IMR-90 (cell line): ENCODE results near the gene PRKAG2. TPM values are rescaled to one million over a fixed set of nuclear protein-coding genes. Genes with fewer than 3 reads are reported as not detected.

Experiments used
- ATAC-seq: fragments of 200-7000 bp; cut with Tn5 transposase; 2 replicates; pipeline ENCODE4 v1.9.1; 2020; ENCODE audit warnings: low read depth, mild to moderate bottlenecking, moderate library complexity
- BruUV-seq: library from RNA; stranded (reverse); fragments of 400-500 nt; replicated peaks from 2 replicates; lab custom pipeline; 2021; lab: Mats Ljungman, UMichigan
- CTCF ChIA-PET: fragments of 300-600 bp; formaldehyde crosslinking; extraction: SDS; loops from one replicate; lab custom pipeline; 2021; ENCODE audit warnings: antibody characterized with exemption; lab: Yijun Ruan, JAX
- POLR2A ChIA-PET: fragments of 300-600 bp; sonication (Branson Sonifier 250); formaldehyde crosslinking; loops from one replicate; lab custom pipeline; 2022; ENCODE audit warnings: antibody characterized with exemption; ENCODE audit not compliant: unreplicated experiment; lab: Charles Lee
- DNase-seq: peaks from one replicate; pipeline ENCODE4 v3.0.0; 2013
- H2AFZ ChIP-seq: replicated peaks from 2 replicates; pipeline ENCODE3; 2013; ENCODE audit warnings: low read length, mild to moderate bottlenecking; ENCODE audit not compliant: poor library complexity
- H2AK5ac ChIP-seq: 2 replicates; pipeline ENCODE4 v1.6.1; 2013; ENCODE audit warnings: low read depth, low read length, inconsistent platforms
- H2AK9ac ChIP-seq: replicated peaks from 2 replicates; pipeline ENCODE3; 2013; ENCODE audit warnings: mild to moderate bottlenecking, low read depth, low read length, moderate library complexity; ENCODE audit not compliant: poor library complexity
- H2BK120ac ChIP-seq: 2 replicates; pipeline ENCODE4 v1.6.1; 2013; ENCODE audit warnings: low read depth, low read length, inconsistent platforms
- H2BK15ac ChIP-seq: 3 replicates; pipeline ENCODE4 v1.6.1; 2013; ENCODE audit warnings: low read depth, low read length, inconsistent platforms
- H2BK20ac ChIP-seq: 2 replicates; pipeline ENCODE4 v1.6.1; 2013; ENCODE audit warnings: low read depth, mild to moderate bottlenecking, inconsistent platforms, low read length, moderate library complexity
- H2BK5ac ChIP-seq: 2 replicates; pipeline ENCODE4 v1.6.1; 2013; ENCODE audit warnings: mild to moderate bottlenecking, low read depth, low read length, inconsistent platforms; ENCODE audit not compliant: poor library complexity, severe bottlenecking
- H3K14ac ChIP-seq: replicated peaks from 2 replicates; pipeline ENCODE4 v1.6.1; 2013; ENCODE audit warnings: low read depth, low read length, inconsistent platforms
- H3K18ac ChIP-seq: 2 replicates; pipeline ENCODE4 v1.6.1; 2013; ENCODE audit warnings: low read depth, low read length, control low read depth
- H3K23ac ChIP-seq: 2 replicates; pipeline ENCODE4 v1.6.1; 2013; ENCODE audit warnings: low read depth, low read length, inconsistent platforms
- H3K27ac ChIP-seq: 2 replicates; pipeline ENCODE4 v1.5.1; 2013; ENCODE audit warnings: mild to moderate bottlenecking, control low read depth, low read length; ENCODE audit not compliant: insufficient read depth
- H3K27me3 ChIP-seq: 2 replicates; pipeline ENCODE4 v1.6.1; 2013; ENCODE audit warnings: low read length; ENCODE audit not compliant: control insufficient read depth, insufficient read depth
- H3K36me3 ChIP-seq: 2 replicates; pipeline ENCODE4 v1.6.1; 2013; ENCODE audit warnings: low read length, mixed read lengths; ENCODE audit not compliant: control insufficient read depth, insufficient read depth
- H3K4ac ChIP-seq: 2 replicates; pipeline ENCODE4 v1.6.1; 2013; ENCODE audit warnings: low read depth, low read length, inconsistent platforms
- H3K4me1 ChIP-seq: 2 replicates; pipeline ENCODE4 v1.6.1; 2013; ENCODE audit warnings: low read length, mixed read lengths; ENCODE audit not compliant: control insufficient read depth, insufficient read depth
- H3K4me2 ChIP-seq: 2 replicates; pipeline ENCODE4 v1.6.1; 2013; ENCODE audit warnings: low read depth, mild to moderate bottlenecking, control low read depth, low read length, moderate library complexity
- H3K4me3 ChIP-seq: 2 replicates; pipeline ENCODE4 v1.5.1; 2013; ENCODE audit warnings: low read depth, mild to moderate bottlenecking, control low read depth, low read length, moderate library complexity; ENCODE audit not compliant: insufficient read depth
- H3K56ac ChIP-seq: 2 replicates; pipeline ENCODE4 v1.6.1; 2013; ENCODE audit warnings: low read length, inconsistent platforms; ENCODE audit not compliant: insufficient read depth; ENCODE audit errors: extremely low read depth
- H3K79me1 ChIP-seq, 2 experiments: 2 replicates each; pipeline ENCODE4 v1.6.1; 2013; ENCODE audit warnings: low read length in 2 of 2, inconsistent platforms in 1 of 2, low read depth in 1 of 2
- H3K9ac ChIP-seq: 2 replicates; pipeline ENCODE4 v1.6.1; 2013; ENCODE audit warnings: low read depth, low read length, control low read depth
- H3K9me1 ChIP-seq: 2 replicates; pipeline ENCODE4 v1.6.1; 2013; ENCODE audit warnings: low read length, inconsistent platforms; ENCODE audit not compliant: insufficient read depth
- H3K9me3 ChIP-seq: 2 replicates; pipeline ENCODE4 v1.6.1; 2013; ENCODE audit warnings: low read length; ENCODE audit not compliant: control insufficient read depth, insufficient read depth
- H4K20me1 ChIP-seq: 2 replicates; pipeline ENCODE4 v1.6.1; 2013; ENCODE audit warnings: low read length, inconsistent platforms; ENCODE audit not compliant: insufficient read depth
- H4K5ac ChIP-seq: 2 replicates; pipeline ENCODE4 v1.6.1; 2013; ENCODE audit warnings: mild to moderate bottlenecking, low read depth, low read length, control low read depth
- H4K8ac ChIP-seq, 2 experiments: 2 replicates each; pipeline ENCODE4 v1.6.1; 2013; ENCODE audit warnings: low read depth in 2 of 2, low read length in 2 of 2, control low read depth in 1 of 2, inconsistent platforms in 1 of 2
- H4K91ac ChIP-seq: 2 replicates; pipeline ENCODE4 v1.6.1; 2013; ENCODE audit warnings: low read depth, low read length, inconsistent platforms; ENCODE audit not compliant: insufficient read depth
- BHLHE40 ChIP-seq: fragments of 150-350 bp; IDR thresholded peaks from 2 replicates; pipeline ENCODE4 v1.6.1; 2016; ENCODE audit warnings: mild to moderate bottlenecking, low read depth, low read length
- CEBPB ChIP-seq: IDR thresholded peaks from 2 replicates; pipeline ENCODE4 v1.6.1; 2012; ENCODE audit warnings: low read depth, low read length, improper control_type of control experiment
- CHD1 ChIP-seq: IDR thresholded peaks from 2 replicates; pipeline ENCODE4 v1.6.1; 2012; ENCODE audit warnings: low read depth, low read length, improper control_type of control experiment
- FOS ChIP-seq: fragments of 150-350 bp; IDR thresholded peaks from 2 replicates; pipeline ENCODE4 v1.6.1; 2016; ENCODE audit warnings: low read depth, low read length
- MAFK ChIP-seq: IDR thresholded peaks from 2 replicates; pipeline ENCODE4 v1.6.1; 2012; ENCODE audit warnings: low read depth, low read length, improper control_type of control experiment
- MAZ ChIP-seq: IDR thresholded peaks from 2 replicates; pipeline ENCODE4 v1.6.1; 2012; ENCODE audit warnings: low read depth, mild to moderate bottlenecking, low read length, improper control_type of control experiment, moderate library complexity, borderline replicate concordance
- MXI1 ChIP-seq: IDR thresholded peaks from 2 replicates; pipeline ENCODE4 v1.6.1; 2012; ENCODE audit warnings: low read depth, mild to moderate bottlenecking, low read length, moderate library complexity, borderline replicate concordance
- NFE2L2 ChIP-seq: fragments of 150-350 bp; IDR thresholded peaks from 2 replicates; pipeline ENCODE4 v1.6.1; 2016; ENCODE audit warnings: low read depth, mild to moderate bottlenecking, low read length
- POLR2A ChIP-seq: IDR thresholded peaks from 2 replicates; pipeline ENCODE4 v1.6.1; 2012; ENCODE audit warnings: mild to moderate bottlenecking, low read depth, low read length
- RAD21 ChIP-seq: IDR thresholded peaks from 2 replicates; pipeline ENCODE4 v1.6.1; 2012; ENCODE audit warnings: low read length, improper control_type of control experiment
- RCOR1 ChIP-seq: IDR thresholded peaks from 2 replicates; pipeline ENCODE4 v1.6.1; 2012; ENCODE audit warnings: mild to moderate bottlenecking, low read length, improper control_type of control experiment; ENCODE audit not compliant: insufficient replicate concordance
- RFX5 ChIP-seq: IDR thresholded peaks from 2 replicates; pipeline ENCODE4 v1.8.0; 2012; ENCODE audit warnings: low read depth, mild to moderate bottlenecking, low read length, moderate library complexity
- SMC3 ChIP-seq: fragments of 150-350 bp; IDR thresholded peaks from 2 replicates; pipeline ENCODE4 v1.6.1; 2016; ENCODE audit warnings: low read depth, mild to moderate bottlenecking, antibody characterized with exemption, low read length, moderate library complexity
- WGBS, 2 experiments: methylation state at CpG; one replicate each; pipeline versions ENCODE4 v1.1.5 to v1.1.7; 2013; ENCODE audit warnings: missing lambda C conversion rate in 2 of 2; ENCODE audit not compliant: insufficient read length in 1 of 2; ENCODE audit errors: extremely low coverage in 2 of 2; 5-methylcytosine and 5-hydroxymethylcytosine counted together
- dilution Hi-C: fragments of 300-500 bp; cut with HindIII; formaldehyde crosslinking; loops from one replicate; pipeline ENCODE4 v1.14.3; 2018; ENCODE audit warnings: low sequenced_read_pairs; ENCODE audit not compliant: unreplicated experiment
- in situ Hi-C: fragments of 300-500 bp; cut with MboI; formaldehyde crosslinking; loops from 3 replicates; pipeline ENCODE4 v1.14.3; 2019; ENCODE audit warnings: low sequenced_read_pairs, inconsistent platforms, mixed read lengths
- intact Hi-C: fragments of 100-400 bp; cut with micrococcal nuclease; formaldehyde crosslinking; loops from 2 replicates; pipeline ENCODE4 v1.10.0; 2022
- polyA plus RNA-seq, 3 experiments: library from polyadenylated mRNA; depleted of rRNA; stranded (reverse); fragments of >200 nt; gene quantifications; 2 replicates each; pipeline ENCODE4 v1.2.3, GENCODE V29; 2012; ENCODE audit warnings: low replicate concordance in 1 of 3
- total RNA-seq: library from RNA; depleted of rRNA; stranded (reverse); fragments of >200 nt; gene quantifications from 2 replicates; pipeline ENCODE4 v1.2.3, GENCODE V29; 2012
- TF ChIP-seq, protein P1 (sequence below): conservative IDR thresholded peaks from 2 replicates; pipeline ENCODE4 v1.5.1; 2012; ENCODE audit warnings: mild to moderate bottlenecking, low read depth, low read length, improper control_type of control experiment
- TF ChIP-seq, protein P2 (sequence below): fragments of 150-350 bp; IDR thresholded peaks from 2 replicates; pipeline ENCODE4 v1.6.1; 2017; ENCODE audit warnings: mild to moderate bottlenecking, antibody characterized with exemption, low read length, low read depth
- TF ChIP-seq, protein P3 (sequence below): fragments of 150-350 bp; IDR thresholded peaks from 2 replicates; pipeline ENCODE4 v1.6.1; 2016; ENCODE audit warnings: low read depth, mild to moderate bottlenecking, low read length, moderate library complexity, borderline replicate concordance

PRKAG2 gene
- total and polyA plus RNA-seq, 2 of the 4 experiments (the other 2 are of a cell fraction) = 15.4 to 21.6 TPM

DNA sequence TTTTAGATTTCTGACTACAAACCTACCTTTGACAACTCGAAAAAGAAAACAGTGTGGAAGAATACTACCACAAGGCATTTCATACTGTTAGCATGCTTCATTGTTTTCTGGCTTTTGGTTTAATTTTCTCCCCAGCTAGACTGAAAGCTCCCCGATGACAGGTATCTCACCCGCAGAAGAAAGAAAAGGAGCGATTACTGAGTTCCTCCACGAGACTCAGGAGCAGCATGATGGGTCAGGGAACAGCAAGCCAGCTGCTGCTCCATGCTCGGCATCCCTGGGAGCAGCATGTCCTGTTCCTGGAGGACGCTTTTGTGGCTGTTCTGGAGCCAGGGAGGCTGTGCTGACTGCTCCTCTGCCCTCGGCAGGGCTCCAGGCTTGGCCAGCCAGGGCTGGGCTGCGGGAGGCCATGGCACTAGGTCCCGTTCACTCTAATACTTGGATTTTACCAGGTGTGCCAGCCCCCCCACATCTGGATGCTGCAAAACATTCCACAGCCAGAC lies 133.4 kb downstream of the PRKAG2 start:
- Histone ChIP-seq H2BK20ac (peak overlapping the region; percentile 61), H4K91ac (peak overlapping the region; percentile 46), H3K4me2 (no peak overlapping the region), H4K5ac (no peak overlapping the region; the same call in 1 of the 2 replicates), H3K36me3 (no peaks in the 10 kb centered on the region), H2AK9ac (peak overlapping the region; percentile 56), H3K18ac (peak overlapping the region; percentile 57; the same call in 1 of the 2 replicates), H4K8ac (peak overlapping the region in 1 of 2 experiments; percentile 24; a peak in 1 of 4 replicates), H3K27ac (no peak overlapping the region), H3K79me1 (no peaks in the 10 kb centered on the region), H3K14ac (peak overlapping the region; percentile 30), H2BK120ac (peak overlapping the region; percentile 55), H2AFZ (peak overlapping the region; percentile 68), H3K4me3 (no peak overlapping the region), H3K4me1 (peaks cover 37% of the 10 kb centered on the region), H2AK5ac (peak overlapping the region; percentile 88; the same call in 1 of the 2 replicates), H3K27me3 (no peaks in the 10 kb centered on the region), H3K9me1 (peaks cover 8% of the 10 kb centered on the region; the same call in 1 of the 2 replicates), H2BK15ac (peak overlapping the region; percentile 80; the same call in 2 of the 3 replicates), H2BK5ac (no peak overlapping the region), H3K4ac (peak overlapping the region; percentile 73), H4K20me1 (no peaks in the 10 kb centered on the region), H3K9ac (no peak overlapping the region), H3K56ac (no peak overlapping the region), H3K23ac (no peak overlapping the region), H3K9me3 (no peaks in the 10 kb centered on the region)
- ATAC-seq = no peak
- no peak for DNase-seq
- TF ChIP-seq, protein P1, sequence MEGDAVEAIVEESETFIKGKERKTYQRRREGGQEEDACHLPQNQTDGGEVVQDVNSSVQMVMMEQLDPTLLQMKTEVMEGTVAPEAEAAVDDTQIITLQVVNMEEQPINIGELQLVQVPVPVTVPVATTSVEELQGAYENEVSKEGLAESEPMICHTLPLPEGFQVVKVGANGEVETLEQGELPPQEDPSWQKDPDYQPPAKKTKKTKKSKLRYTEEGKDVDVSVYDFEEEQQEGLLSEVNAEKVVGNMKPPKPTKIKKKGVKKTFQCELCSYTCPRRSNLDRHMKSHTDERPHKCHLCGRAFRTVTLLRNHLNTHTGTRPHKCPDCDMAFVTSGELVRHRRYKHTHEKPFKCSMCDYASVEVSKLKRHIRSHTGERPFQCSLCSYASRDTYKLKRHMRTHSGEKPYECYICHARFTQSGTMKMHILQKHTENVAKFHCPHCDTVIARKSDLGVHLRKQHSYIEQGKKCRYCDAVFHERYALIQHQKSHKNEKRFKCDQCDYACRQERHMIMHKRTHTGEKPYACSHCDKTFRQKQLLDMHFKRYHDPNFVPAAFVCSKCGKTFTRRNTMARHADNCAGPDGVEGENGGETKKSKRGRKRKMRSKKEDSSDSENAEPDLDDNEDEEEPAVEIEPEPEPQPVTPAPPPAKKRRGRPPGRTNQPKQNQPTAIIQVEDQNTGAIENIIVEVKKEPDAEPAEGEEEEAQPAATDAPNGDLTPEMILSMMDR = no peak
- no peak for TF ChIP-seq RCOR1
- TF ChIP-seq CHD1 = no peak
- TF ChIP-seq FOS = no peak
- TF ChIP-seq, protein P2, sequence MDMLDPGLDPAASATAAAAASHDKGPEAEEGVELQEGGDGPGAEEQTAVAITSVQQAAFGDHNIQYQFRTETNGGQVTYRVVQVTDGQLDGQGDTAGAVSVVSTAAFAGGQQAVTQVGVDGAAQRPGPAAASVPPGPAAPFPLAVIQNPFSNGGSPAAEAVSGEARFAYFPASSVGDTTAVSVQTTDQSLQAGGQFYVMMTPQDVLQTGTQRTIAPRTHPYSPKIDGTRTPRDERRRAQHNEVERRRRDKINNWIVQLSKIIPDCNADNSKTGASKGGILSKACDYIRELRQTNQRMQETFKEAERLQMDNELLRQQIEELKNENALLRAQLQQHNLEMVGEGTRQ = no peak
- no peak for TF ChIP-seq POLR2A
- no peak for TF ChIP-seq CEBPB
- no peak for TF ChIP-seq SMC3
- TF ChIP-seq NFE2L2 = no peak
- no peak for TF ChIP-seq MAFK
- TF ChIP-seq MXI1 = no peak
- TF ChIP-seq, protein P3, sequence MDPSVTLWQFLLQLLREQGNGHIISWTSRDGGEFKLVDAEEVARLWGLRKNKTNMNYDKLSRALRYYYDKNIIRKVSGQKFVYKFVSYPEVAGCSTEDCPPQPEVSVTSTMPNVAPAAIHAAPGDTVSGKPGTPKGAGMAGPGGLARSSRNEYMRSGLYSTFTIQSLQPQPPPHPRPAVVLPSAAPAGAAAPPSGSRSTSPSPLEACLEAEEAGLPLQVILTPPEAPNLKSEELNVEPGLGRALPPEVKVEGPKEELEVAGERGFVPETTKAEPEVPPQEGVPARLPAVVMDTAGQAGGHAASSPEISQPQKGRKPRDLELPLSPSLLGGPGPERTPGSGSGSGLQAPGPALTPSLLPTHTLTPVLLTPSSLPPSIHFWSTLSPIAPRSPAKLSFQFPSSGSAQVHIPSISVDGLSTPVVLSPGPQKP = no peak
- no peak for TF ChIP-seq RFX5
- no peak for TF ChIP-seq MAZ
- no peak for TF ChIP-seq RAD21
- TF ChIP-seq BHLHE40 = no peak
- dilution Hi-C loops (no loop called here), in situ Hi-C loops (loop anchor here (10.0 kb wide), 1 partner anchor 119 kb away; no protein-coding TSS in a partner anchor), intact Hi-C loops (no loop called here)
- ChIA-PET CTCF (no interaction called here), POLR2A (no interaction called here)
- WGBS, 2 experiments = 85% methylated on average over 8 of the region's 10 CpGs; no CpG with 5 or more reads in 1 of the 2 experiments
- BruUV-seq = no TSS peak
